GM10847 (cell line): ENCODE results near the gene ZP2.

Experiments used
- POLR2A ChIP-seq: IDR thresholded peaks from 2 replicates; pipeline ENCODE4 v1.6.1; 2011; ENCODE audit not compliant: insufficient read length; ENCODE audit errors: extremely low read depth

Gene ZP2

DNA sequence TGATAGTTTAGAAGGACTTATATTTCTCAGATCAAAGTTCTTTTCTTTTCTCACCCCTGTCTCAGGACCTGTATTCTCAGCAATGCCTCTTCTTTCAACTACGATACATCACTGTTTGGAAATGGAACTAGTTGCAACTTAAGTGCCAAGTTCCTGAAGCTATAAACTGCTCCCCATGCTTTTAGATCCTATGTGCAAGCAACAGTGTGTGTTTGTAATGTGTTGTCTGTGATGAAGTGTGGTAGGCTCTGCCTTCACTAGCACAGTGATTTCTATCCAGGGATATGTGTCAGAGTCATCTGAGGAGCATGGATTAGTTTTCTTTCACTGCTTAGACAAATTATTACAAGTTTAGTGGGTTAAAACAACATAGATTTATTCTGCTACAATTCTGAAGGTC is 18.4 kb downstream of the ZP2 start:
- TF ChIP-seq POLR2A = no peak

DNA sequence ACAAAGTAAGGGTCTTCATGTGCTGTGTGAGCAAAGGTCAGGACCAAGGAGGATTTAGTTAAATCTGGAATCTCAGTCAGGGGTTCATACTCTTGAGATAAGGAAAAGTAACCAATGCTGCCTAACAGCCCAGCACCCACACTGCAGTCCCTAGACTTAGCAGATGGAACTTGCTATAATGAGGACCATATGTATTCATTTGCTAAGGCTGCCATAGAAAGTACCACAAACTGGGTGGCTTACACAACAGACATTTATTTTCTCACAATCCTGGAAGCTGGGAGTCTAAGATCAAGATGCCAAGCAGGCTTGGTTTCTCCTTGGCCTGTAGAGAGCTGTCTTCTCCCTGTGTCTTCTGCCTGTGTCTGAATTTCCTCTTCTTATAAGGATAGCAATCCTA is 20.8 kb downstream of the ZP2 start:
- TF ChIP-seq POLR2A = no peak

DNA sequence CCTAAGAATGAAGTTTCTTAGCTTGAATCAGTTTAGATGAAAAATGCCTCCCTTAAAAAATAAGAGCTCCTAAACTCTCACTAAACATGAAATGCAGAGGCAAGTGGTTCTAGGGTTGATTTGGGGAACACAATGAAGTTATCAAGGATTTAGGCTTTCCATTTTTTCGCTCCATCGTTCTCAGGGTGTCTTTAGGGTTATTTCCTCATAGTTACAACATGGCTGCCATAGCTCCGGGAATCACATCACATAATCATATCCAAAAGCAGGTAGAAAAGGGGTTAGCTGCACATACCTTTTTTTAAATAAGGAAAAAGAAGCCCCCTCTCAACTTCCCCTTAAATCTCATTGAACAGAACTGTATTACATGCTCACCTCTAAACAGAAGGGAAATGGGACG is 21.4 kb downstream of the ZP2 start:
- TF ChIP-seq POLR2A = no peak

DNA sequence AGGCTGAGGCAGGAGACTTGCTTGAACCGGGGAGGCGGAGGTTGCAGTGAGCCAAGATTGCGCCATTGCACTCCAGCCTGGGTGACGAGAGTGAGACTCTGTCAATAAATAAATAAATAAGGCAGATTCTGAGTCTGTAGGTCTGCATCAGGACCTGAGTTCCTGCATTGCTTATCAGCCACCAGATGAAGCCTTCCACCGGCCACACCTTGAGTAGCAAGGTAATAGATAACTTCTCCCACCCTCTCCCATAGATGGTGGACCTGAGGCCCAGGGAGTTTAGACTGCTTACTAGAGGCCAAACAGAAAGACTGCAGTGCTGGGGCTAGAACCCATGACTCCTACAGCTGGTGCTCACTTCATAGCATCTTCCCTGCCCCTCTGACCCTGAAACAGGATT is 22.1 kb downstream of the ZP2 start:
- no peak for TF ChIP-seq POLR2A

DNA sequence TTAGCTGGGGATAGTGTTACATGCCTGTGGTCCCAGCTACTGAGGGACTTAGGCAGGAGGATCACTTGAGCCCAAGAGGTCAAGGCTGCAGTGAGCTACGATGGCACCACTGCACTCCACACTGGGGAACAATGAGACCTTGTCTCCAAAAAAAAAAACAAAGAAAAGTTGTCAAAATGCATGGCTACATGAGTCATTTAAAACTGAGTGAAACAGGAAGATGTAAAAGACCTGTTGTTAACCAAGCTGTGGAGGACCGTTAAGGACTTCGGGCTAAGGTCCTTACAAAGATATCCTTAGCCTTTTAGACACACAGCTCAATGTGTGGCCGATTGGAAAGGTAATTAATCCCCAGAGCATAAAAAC is 25.1 kb downstream of the ZP2 start:
- no peak for TF ChIP-seq POLR2A

DNA sequence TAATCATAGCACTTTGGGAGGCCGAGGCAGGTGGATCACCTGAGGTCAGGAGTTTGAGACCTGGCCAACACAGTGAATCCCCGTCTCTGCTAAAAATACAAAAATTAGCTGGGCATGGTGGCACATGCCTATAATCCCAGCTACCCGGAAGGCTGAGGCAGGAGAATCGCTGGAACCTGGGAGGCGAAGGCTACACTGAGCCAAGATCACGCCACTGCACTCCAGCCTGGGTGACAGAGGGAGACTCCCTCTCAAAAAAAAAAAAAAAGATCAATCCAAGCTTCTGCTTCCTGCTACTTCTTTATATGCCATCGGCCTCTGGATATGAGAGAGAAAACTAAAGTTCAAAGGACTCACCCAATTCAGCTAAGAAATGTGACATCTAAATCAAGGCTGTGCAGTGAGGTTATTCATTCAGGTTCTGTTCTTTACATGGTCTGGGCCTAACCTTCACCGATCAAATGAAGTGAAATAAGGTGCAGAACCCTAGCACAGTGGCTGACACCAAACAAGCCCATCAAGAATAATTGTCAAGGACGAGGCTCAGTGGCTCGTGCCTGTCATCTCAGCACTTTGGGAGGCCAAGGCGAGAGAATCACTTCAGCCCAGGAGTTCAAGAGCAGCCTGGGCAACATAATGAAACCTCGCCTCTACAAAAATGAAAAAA is 25.6 kb downstream of the ZP2 start:
- no peak for TF ChIP-seq POLR2A

DNA sequence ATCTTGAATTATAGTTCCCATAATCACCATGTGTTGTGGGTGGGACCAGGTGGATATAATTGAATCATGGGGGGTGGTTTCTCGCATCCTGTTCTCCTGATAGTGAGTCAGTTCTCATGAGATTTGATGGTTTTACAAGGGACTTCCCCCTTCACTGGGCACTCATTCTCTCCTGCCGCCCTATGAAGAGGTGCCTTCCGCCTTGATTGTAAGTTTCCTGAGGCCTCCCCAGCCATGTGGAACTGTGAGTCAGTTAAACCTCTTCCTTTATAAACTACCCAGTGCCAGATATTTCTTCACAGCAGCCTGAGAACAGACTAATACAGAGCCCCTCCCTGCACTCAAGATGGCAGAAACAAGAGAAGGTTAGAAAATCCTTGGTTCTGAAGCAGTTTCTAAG is 26.5 kb downstream of the ZP2 start:
- no peak for TF ChIP-seq POLR2A

DNA sequence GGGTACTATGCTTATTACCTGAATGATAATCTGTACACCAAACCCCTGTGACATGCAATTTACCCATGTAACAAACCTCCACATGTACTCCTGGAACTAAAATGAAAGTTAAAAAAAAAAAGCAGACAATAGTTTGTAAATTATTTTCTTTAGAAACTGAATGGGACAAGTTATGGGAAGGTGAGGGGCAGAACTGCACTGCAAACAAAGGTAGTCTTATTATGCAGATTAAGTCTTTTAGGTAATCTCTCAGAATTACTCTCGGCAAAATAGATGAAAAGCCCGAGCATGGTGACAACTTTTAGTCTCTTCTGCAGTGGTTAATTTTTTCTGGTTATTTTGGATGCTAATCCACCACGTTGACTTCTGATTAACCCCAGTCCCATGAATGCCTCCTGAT is 27.4 kb downstream of the ZP2 start:
- no peak for TF ChIP-seq POLR2A

DNA sequence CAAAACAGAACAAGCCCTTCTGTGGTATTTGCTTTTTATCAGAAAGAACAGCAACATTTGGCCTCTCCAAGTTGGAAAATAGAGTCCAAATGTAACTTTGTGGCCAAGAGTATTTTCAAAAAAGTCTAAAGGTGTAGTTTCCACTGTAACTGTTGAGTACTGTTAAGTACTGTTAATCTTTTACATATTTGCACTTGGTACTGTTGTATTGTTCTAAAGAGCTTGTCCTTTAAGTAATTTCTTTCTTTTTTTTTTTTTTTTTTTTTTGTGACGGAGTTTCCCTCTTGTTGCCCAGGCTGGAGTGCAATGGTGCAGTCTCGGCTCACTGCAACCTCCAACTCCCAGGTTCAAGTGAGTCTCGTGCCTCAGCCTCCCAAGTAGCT is 31.4 kb downstream of the ZP2 start:
- no peak for TF ChIP-seq POLR2A

DNA sequence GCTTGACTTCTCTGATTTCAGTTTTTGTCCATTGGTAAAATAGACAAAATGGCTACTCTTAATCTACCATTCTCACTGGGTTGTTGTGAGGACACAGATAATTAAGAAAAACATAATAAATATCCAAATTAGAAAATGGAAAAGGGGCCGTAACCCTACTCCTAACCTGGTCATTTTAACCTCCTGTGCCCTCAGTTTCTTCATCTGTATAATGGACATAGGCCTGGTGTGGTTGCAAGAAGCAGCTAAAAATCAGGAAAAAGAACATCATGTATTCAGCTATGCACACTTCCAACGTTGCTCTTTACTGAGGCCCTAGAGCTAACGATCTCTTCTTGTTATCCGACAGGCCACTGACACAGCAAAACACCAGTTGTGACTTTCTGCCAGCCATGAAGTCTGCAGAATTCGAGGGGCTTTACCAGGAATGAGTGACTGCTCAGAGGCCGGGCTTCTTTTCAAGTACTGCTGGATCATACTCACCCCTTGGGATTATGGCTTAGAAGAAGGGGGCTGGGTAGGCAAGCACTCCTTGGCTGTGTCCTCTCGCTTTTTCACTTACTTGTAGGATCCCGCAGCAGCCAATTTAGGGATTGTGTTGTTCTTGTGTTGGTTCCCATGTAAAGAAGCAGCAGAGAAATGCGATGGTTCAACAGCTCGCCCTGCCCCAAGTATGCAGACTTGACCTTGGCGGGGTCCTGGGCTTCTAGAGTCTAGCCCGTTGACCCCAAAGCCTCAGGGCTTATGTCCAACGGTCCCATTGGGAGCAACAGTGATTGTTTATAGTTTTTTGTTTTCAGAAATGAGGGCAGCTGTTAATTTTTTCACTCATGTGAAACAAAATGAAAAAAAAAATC is 32.0 kb downstream of the ZP2 start:
- TF ChIP-seq POLR2A = no peak

DNA sequence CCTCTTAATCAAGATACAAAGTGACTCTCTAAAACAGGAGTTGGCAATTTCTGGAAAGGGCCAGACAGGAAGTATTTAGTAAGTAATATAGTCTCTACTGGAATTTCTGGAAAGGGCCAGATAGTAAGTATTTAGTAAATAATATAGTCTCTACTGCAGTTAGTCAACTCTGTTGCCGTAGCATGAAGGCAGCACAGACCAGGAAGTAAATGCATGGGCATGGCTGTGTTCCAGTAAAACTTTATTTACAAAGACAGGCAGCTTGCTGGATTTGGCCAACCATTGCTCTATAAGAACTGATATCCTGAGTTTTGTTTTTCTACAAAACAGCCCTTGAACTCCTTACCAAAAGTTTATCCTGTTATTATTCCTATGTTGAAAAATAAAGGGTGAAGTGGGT is 36.0 kb downstream of the ZP2 start:
- no peak for TF ChIP-seq POLR2A

DNA sequence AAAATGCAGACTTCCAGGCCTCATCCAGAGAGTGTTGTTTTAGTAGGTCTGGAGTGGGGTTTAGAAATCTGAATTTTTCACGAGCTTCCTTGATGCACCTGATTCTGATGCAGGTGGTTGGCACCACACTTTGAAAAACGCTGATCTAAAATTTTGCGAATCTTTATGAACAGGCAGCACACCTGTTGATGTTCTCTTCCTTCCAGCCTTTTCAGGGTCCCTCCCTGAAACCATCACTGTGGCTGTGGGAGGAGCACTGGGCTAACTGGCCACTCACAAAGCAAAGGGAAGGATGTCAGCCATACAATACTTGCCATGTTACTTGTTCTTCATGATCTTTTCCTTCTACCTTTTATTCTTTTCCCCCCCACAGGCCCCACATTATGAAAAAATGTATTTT is 38.7 kb downstream of the ZP2 start:
- TF ChIP-seq POLR2A = no peak

DNA sequence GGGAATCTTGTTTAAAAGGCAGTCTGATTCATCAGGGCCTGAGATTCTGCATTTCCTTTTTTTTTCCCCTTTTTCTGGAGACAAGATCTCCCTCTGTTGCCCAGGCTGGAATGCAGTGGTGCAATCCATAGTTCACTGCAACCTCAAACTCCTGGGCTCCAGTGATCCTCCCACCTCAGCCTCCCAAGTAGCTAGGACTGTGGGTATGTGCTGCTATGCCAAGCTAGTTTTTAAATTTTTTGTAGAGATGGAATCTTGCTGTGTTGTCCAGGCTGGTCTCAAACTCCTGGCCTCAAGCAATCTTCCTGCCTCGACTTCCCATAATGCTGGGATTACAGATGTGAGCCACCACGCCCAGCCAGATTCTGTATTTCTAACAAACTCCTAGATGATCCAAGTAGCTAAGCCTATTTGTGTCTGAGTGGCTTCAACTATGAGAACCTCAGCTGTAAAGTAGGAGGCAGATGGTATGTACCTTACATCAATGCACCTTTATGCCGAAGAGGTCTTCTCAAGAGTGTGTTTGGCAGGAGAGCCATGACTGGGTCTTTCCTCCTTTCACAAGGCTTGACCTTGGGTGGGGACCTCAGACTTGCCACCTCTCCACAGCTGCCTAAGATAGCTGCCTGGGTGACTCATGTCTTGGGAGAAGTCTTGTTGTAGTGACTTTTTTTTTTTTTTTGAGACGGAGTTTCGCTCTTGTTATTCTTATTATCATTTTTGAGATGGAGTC is 42.0 kb downstream of the ZP2 start:
- no peak for TF ChIP-seq POLR2A

DNA sequence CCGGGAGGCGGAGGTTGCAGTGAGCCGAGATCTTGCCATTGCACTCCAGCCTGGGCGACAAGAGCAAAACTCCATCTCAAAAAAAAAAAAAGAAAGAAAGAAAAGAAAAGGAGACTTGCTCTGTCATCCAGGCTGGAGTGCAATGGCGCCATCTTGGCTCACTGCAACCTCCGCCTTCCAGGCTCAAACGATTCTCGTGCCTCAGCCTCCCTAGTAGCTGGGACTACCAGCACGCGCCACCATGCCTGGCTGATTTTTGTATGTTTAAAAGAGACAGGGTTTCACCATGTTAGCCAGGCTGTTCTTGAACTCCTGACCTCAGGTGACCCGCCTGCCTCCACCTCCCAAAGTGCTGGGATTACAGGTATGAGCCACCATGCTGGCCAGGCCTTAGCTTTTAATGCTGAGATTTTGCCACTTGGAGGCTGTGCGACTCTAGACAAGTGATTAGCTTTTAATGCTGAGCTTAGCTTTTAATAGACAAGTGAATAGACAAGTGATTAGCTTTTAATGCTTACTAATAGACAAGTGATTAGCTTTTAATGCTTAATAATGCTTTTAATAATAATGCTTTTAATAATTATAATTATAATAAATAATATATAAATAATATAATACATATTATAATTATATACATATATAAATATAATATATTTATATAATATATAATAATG is 43.3 kb downstream of the ZP2 start:
- TF ChIP-seq POLR2A = no peak

DNA sequence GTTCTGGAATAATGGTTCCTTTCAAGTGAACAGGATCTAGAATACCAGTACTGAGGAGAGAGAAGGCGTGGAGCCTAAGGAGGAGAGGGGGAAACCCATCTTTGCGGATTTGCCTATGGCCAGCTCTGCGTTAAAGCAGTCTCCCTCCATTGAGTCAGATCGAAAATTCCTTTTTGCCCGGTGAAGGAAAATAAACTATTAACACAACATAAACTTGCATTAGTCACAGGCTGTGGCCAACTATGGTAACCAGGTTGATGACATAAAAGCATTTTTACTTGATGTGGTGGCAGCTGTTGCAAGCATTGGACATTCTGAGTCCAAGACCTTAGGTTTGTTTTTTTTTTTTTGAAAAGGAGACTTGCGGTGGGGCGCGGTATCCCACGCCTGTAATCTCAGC is 44.0 kb downstream of the ZP2 start:
- TF ChIP-seq POLR2A = no peak

DNA sequence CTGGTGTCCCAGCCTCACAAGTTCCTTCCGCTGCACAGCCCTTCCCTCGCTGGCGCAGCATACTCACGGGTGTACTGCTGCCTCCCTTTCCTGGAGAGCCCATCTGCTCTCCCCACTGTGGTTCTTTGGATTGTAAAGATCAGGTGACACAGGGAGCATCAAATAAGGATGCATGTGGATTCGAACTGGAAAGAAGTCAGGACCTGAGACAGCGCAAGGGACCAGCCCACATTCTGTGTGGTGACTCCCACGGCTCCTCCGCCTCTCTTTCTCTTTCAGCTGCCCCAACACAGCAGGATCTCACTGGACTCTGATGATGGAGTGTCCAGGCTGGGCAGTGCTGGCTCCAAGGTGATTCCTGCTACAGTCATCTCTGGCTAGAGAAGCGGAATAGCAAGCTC is 44.8 kb downstream of the ZP2 start:
- no peak for TF ChIP-seq POLR2A
